Measurements from ENCODE around the gene INAFM1.

DNA sequence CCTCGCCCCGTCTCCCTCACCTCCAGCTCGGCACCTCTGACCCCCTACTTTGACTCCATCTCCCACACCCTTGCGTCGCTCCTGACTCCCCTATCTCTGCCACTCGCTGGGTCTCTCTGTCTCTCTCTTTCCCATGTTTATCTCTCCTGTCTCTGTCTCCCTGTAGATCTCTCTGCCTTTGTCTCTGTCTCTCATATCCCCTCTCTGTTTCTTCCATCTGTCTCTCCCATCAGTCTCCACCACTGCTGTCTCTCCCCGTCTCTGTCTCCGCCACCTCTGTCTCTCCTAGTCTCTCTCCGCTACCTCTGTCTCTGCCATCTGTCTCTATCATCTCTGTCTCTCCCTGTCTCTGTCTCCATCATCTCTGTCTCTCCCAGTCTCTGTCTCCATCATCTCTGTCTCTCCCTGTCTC is 31.3 kb upstream of the INAFM1 start:
- TF ChIP-seq, protein P1, sequence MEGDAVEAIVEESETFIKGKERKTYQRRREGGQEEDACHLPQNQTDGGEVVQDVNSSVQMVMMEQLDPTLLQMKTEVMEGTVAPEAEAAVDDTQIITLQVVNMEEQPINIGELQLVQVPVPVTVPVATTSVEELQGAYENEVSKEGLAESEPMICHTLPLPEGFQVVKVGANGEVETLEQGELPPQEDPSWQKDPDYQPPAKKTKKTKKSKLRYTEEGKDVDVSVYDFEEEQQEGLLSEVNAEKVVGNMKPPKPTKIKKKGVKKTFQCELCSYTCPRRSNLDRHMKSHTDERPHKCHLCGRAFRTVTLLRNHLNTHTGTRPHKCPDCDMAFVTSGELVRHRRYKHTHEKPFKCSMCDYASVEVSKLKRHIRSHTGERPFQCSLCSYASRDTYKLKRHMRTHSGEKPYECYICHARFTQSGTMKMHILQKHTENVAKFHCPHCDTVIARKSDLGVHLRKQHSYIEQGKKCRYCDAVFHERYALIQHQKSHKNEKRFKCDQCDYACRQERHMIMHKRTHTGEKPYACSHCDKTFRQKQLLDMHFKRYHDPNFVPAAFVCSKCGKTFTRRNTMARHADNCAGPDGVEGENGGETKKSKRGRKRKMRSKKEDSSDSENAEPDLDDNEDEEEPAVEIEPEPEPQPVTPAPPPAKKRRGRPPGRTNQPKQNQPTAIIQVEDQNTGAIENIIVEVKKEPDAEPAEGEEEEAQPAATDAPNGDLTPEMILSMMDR (conservative IDR thresholded peaks at IDR 0.05 in 1 of 2, IDR thresholded peaks at IDR 0.05 in 1 of 2; ENCODE audit: extremely low read depth in 1 of 2, insufficient read depth in 1 of 2, low read depth in 1 of 2, low read length in 2 of 2): no peak
- TF ChIP-seq EZH2 (IDR thresholded peaks at IDR 0.05; ENCODE audit: borderline replicate concordance, low read length): no peak

Data from mammary epithelial cell (primary cell).